H1 (cell line): Measurements from ENCODE around the gene SPI1. TPM values are rescaled to one million over a fixed set of nuclear protein-coding genes. Genes with fewer than 3 reads are reported as not detected.

Source experiments
- CHD7 ChIP-seq: fragments of 300-600 bp; sonication (generic); IDR thresholded peaks from 2 replicates; pipeline ENCODE4 v1.7.1; 2012; ENCODE audit warnings: low read length, moderate library complexity, mild to moderate bottlenecking, inconsistent platforms; ENCODE audit not compliant: insufficient replicate concordance
- CTCF ChIP-seq, 3 experiments: IDR thresholded peaks; 1 replicate in 2 of 3; 2 replicates in 1 of 3; pipeline versions ENCODE4 v1.5.1 to v1.6.1; 2011; ENCODE audit warnings: low read length in 3 of 3, mild to moderate bottlenecking in 3 of 3, inconsistent platforms in 2 of 3, low read depth in 1 of 3, moderate library complexity in 1 of 3; ENCODE audit not compliant: insufficient read depth in 1 of 3; ENCODE audit errors: control extremely low read depth in 1 of 3
- E2F6 ChIP-seq: IDR thresholded peaks from 2 replicates; pipeline ENCODE4 v1.6.1; 2012; ENCODE audit warnings: inconsistent platforms
- EZH2 ChIP-seq: fragments of 200-600 bp; sonication (generic); IDR thresholded peaks from 2 replicates; pipeline ENCODE4 v1.7.1; 2012; ENCODE audit warnings: low read depth, mild to moderate bottlenecking, moderate library complexity, low read length, inconsistent platforms; ENCODE audit not compliant: severe bottlenecking
- MAX ChIP-seq: IDR thresholded peaks from 2 replicates; pipeline ENCODE4 v1.6.1; 2012; ENCODE audit warnings: inconsistent platforms
- SP2 ChIP-seq: IDR thresholded peaks from 2 replicates; pipeline ENCODE4 v1.6.1; 2012; ENCODE audit warnings: mild to moderate bottlenecking, low read length, inconsistent platforms
- TAF7 ChIP-seq: optimal IDR thresholded peaks from 2 replicates; pipeline ENCODE3; 2011; ENCODE audit warnings: low read depth, mild to moderate bottlenecking, inconsistent platforms, low read length, moderate library complexity, borderline replicate concordance
- ZNF274 ChIP-seq: IDR thresholded peaks from 2 replicates; pipeline ENCODE4 v1.7.0; 2012; ENCODE audit warnings: low read length, borderline replicate concordance; ENCODE audit errors: extremely low read depth
- polyA plus RNA-seq, 7 experiments: library from polyadenylated mRNA; depleted of rRNA in 3 of 7; stranded (reverse) in 5 of 7; unstranded in 2 of 7; fragments of >200 nt in 5 of 7; fragments of 200-250 nt in 2 of 7; gene quantifications; 1 replicate in 5 of 7; 2 replicates in 1 of 7; 4 replicates in 1 of 7; pipeline versions ENCODE4 v1.2.1 to v1.2.3, GENCODE V29; 2011 to 2013; ENCODE audit warnings: missing spikeins in 2 of 7, mixed read lengths in 2 of 7
- total RNA-seq: library from RNA; stranded (reverse); fragmentation: NEBNext Ultra II Directional; extraction: Animal tissue kit (Norgen Biotek cat#: 25700); gene quantifications from 2 replicates; pipeline ENCODE4 v1.2.1, GENCODE V29; 2021

The SPI1 gene
- total and polyA plus RNA-seq, 2 of the 8 experiments (the other 6 are each of a cell fraction or from before 2014, with no cell fraction given) = 0.12 TPM; not detected in 1

- TF ChIP-seq CHD7 (no peak), CTCF (IDR thresholded peaks at IDR 0.05; ENCODE audit: control extremely low read depth in 1 of 3, insufficient read depth in 1 of 3, low read depth in 1 of 3, low read length in 3 of 3) (no peak), TAF7 (no peak), E2F6 (no peak), EZH2 (no peak), MAX (no peak), ZNF274 (no peak), SP2 (no peak)
Observed at GRCh38 chr11:47359162-47359561, 19.2 kb downstream of the SPI1 start (continued).
